Stimulated activated CD8-positive, alpha-beta memory T cell treated with anti-CD3 and anti-CD28 coated beads, Interleukin-12 subunit alpha, Interleukin-12 subunit beta, amount 100 ng/mL, for 24 hours (primary cell): ENCODE data around the gene MPP3.
"Not testable (repeated sequence)": the region's sequence is repeated elsewhere in the genome, so short reads cannot be mapped to it uniquely, and the experiment has no call there.

Experiments used
- DNase-seq: peaks from one replicate; pipeline ENCODE4 v3.0.0-alpha.2; 2020; ENCODE audit errors: extremely low read depth

The MPP3 gene

GRCh38 chr17:43808076-43808475, 24.9 kb downstream of the MPP3 start:
- no peak for DNase-seq

GRCh38 chr17:43805117-43805516, 27.8 kb downstream of the MPP3 start:
- no peak for DNase-seq

GRCh38 chr17:43803758-43804157, 29.2 kb downstream of the MPP3 start:
- DNase-seq, result no peak

GRCh38 chr17:43801844-43802243, 31.1 kb downstream of the MPP3 start:
- no peak for DNase-seq

GRCh38 chr17:43800736-43801135, 32.2 kb downstream of the MPP3 start:
- DNase-seq, result no peak

- DNase-seq, result no peak
These were observed 33.9 kb downstream of the MPP3 start for GRCh38 chr17:43799047-43799446.

GRCh38 chr17:43798024-43798423, 34.9 kb downstream of the MPP3 start:
- DNase-seq, result not testable (repeated sequence)

- not testable (repeated sequence) for DNase-seq
These were observed 40.3 kb downstream of the MPP3 start for GRCh38 chr17:43792668-43793067.

- no peak for DNase-seq
These were observed 41.4 kb downstream of the MPP3 start for GRCh38 chr17:43791589-43791988.

GRCh38 chr17:43790311-43790940, 42.5 kb downstream of the MPP3 start:
- no peak for DNase-seq

- DNase-seq, result no peak
These were observed 43.5 kb downstream of the MPP3 start for GRCh38 chr17:43789482-43789881.

- no peak for DNase-seq
These were observed 44.4 kb downstream of the MPP3 start for GRCh38 chr17:43788540-43788939.

- no peak for DNase-seq
These were observed 45.2 kb downstream of the MPP3 start for GRCh38 chr17:43787728-43788127.

GRCh38 chr17:43784628-43785101, 48.3 kb downstream of the MPP3 start:
- no peak for DNase-seq

GRCh38 chr17:43784068-43784467, 48.9 kb downstream of the MPP3 start:
- DNase-seq, result no peak

- DNase-seq, result no peak
These were observed 49.8 kb downstream of the MPP3 start for GRCh38 chr17:43782913-43783680.

- no peak for DNase-seq
These were observed 52.8 kb downstream of the MPP3 start, which contains the start of gene CFAP97D1 for GRCh38 chr17:43780135-43780534. Gene CFAP97D1, plus strand, starts transcription at chr17:43780435. Its CDS starts 28 bp downstream, at chr17:43780463.

GRCh38 chr17:43779145-43780125, 53.5 kb downstream of the MPP3 start:
- DNase-seq, result no peak

- DNase-seq, result peak; percentile 52
These were observed 54.4 kb downstream of the MPP3 start, which contains the start of gene DUSP3 for GRCh38 chr17:43778337-43779144. Gene DUSP3, minus strand, starts transcription at chr17:43778977. Its CDS starts 53 bp downstream, at chr17:43778924.

- DNase-seq, result no peak
These were observed 58.4 kb downstream of the MPP3 start for GRCh38 chr17:43774304-43775250.
